H9 (cell line): ENCODE data around the gene CELF1. TPM values are rescaled to one million over a fixed set of nuclear protein-coding genes. Genes with fewer than 3 reads are reported as not detected.

Experiments used
- DNase-seq: peaks from one replicate; pipeline ENCODE4 v3.0.0-alpha.2; 2017
- H2AFZ ChIP-seq: one replicate; pipeline ENCODE4 v1.6.1; 2013; ENCODE audit warnings: mild to moderate bottlenecking, low read length, control low read depth, moderate library complexity
- H2AK5ac ChIP-seq: 2 replicates; pipeline ENCODE4 v1.6.1; 2013; ENCODE audit warnings: low read length, control low read depth, mixed read lengths; ENCODE audit not compliant: insufficient read length
- H2BK120ac ChIP-seq: one replicate; pipeline ENCODE4 v1.6.1; 2013; ENCODE audit warnings: low read depth, mild to moderate bottlenecking, low read length, control low read depth, inconsistent platforms; ENCODE audit not compliant: poor library complexity, severe bottlenecking
- H2BK12ac ChIP-seq: 2 replicates; pipeline ENCODE4 v1.6.1; 2013; ENCODE audit warnings: low read length, control low read depth, mixed read lengths, low read depth; ENCODE audit not compliant: insufficient read length
- H2BK15ac ChIP-seq: 2 replicates; pipeline ENCODE4 v1.6.1; 2013; ENCODE audit warnings: low read depth, low read length, control low read depth
- H2BK20ac ChIP-seq: one replicate; pipeline ENCODE4 v1.6.1; 2013; ENCODE audit warnings: low read depth, mild to moderate bottlenecking, low read length, control low read depth, inconsistent platforms; ENCODE audit not compliant: poor library complexity, severe bottlenecking
- H2BK5ac ChIP-seq: 2 replicates; pipeline ENCODE4 v1.6.1; 2013; ENCODE audit warnings: low read length, control low read depth, mixed read lengths; ENCODE audit not compliant: insufficient read length
- H3K14ac ChIP-seq: 2 replicates; pipeline ENCODE4 v1.6.1; 2013; ENCODE audit warnings: low read length, control low read depth; ENCODE audit not compliant: insufficient read depth
- H3K18ac ChIP-seq: 2 replicates; pipeline ENCODE4 v1.6.1; 2013; ENCODE audit warnings: low read depth, mild to moderate bottlenecking, mixed read lengths, low read length, control low read depth; ENCODE audit not compliant: insufficient read length
- H3K23ac ChIP-seq: 2 replicates; pipeline ENCODE4 v1.6.1; 2013; ENCODE audit warnings: low read length, control low read depth, mixed read lengths, low read depth; ENCODE audit not compliant: insufficient read length
- H3K23me2 ChIP-seq: 2 replicates; pipeline ENCODE4 v1.6.1; 2013; ENCODE audit warnings: low read depth, mild to moderate bottlenecking, mixed read lengths, low read length, control low read depth; ENCODE audit not compliant: insufficient read length, poor library complexity, severe bottlenecking
- H3K27ac ChIP-seq: 2 replicates; pipeline ENCODE4 v1.5.1; 2013; ENCODE audit warnings: low read length, control low read depth, mixed read lengths, low read depth; ENCODE audit not compliant: insufficient read length
- H3K27me3 ChIP-seq: 2 replicates; pipeline ENCODE4 v1.6.1; 2013; ENCODE audit warnings: low read length, control low read depth, inconsistent platforms; ENCODE audit not compliant: insufficient read depth
- H3K4ac ChIP-seq: 2 replicates; pipeline ENCODE4 v1.6.1; 2013; ENCODE audit warnings: low read depth, mild to moderate bottlenecking, control low read depth, inconsistent platforms, low read length, moderate library complexity
- H3K4me1 ChIP-seq: 2 replicates; pipeline ENCODE4 v1.6.1; 2013; ENCODE audit warnings: low read length, control low read depth, inconsistent platforms; ENCODE audit not compliant: insufficient read depth
- H3K4me2 ChIP-seq: 2 replicates; pipeline ENCODE4 v1.6.1; 2013; ENCODE audit warnings: low read length, control low read depth, mixed read lengths; ENCODE audit not compliant: insufficient read length, insufficient read depth
- H3K56ac ChIP-seq: 2 replicates; pipeline ENCODE4 v1.6.1; 2013; ENCODE audit warnings: low read depth, mild to moderate bottlenecking, mixed read lengths, low read length, control low read depth; ENCODE audit not compliant: insufficient read length
- H3K79me1 ChIP-seq: 2 replicates; pipeline ENCODE4 v1.6.1; 2013; ENCODE audit warnings: low read depth, mild to moderate bottlenecking, moderate library complexity, low read length, control low read depth, inconsistent platforms; ENCODE audit not compliant: insufficient read depth, poor library complexity, severe bottlenecking
- H3K79me2 ChIP-seq: 2 replicates; pipeline ENCODE4 v1.6.1; 2013; ENCODE audit warnings: low read length, control low read depth, inconsistent platforms; ENCODE audit not compliant: insufficient read depth
- H3K9ac ChIP-seq: 2 replicates; pipeline ENCODE4 v1.6.1; 2013; ENCODE audit warnings: low read length, control low read depth, mixed read lengths; ENCODE audit not compliant: insufficient read length; ENCODE audit errors: extremely low read depth
- H3K9me3 ChIP-seq: one replicate; pipeline ENCODE4 v1.6.1; 2013; ENCODE audit warnings: low read depth, low read length, inconsistent platforms; ENCODE audit not compliant: control insufficient read depth
- H3T11ph ChIP-seq: one replicate; pipeline ENCODE4 v1.6.1; 2013; ENCODE audit warnings: mild to moderate bottlenecking, low read length, control low read depth, inconsistent platforms
- H4K20me1 ChIP-seq: one replicate; pipeline ENCODE4 v1.6.1; 2013; ENCODE audit not compliant: control insufficient read depth, insufficient read length, insufficient read depth
- H4K5ac ChIP-seq: 2 replicates; pipeline ENCODE4 v1.6.1; 2013; ENCODE audit warnings: low read depth, mild to moderate bottlenecking, mixed read lengths, low read length, control low read depth; ENCODE audit not compliant: insufficient read length
- H4K8ac ChIP-seq: replicated peaks from 2 replicates; pipeline ENCODE4 v1.6.1; 2013; ENCODE audit warnings: low read length, control low read depth, mixed read lengths, low read depth; ENCODE audit not compliant: insufficient read length
- H4K91ac ChIP-seq: 2 replicates; pipeline ENCODE4 v1.6.1; 2013; ENCODE audit warnings: low read depth, mild to moderate bottlenecking, moderate library complexity, mixed read lengths, low read length, control low read depth; ENCODE audit not compliant: insufficient read length
- H3K27ac Mint-ChIP-seq, 3 experiments: 2 replicates in 2 of 3; 3 replicates in 1 of 3; pipeline ENCODE4 v1.8.0; 2020 to 2021; ENCODE audit warnings: mixed read lengths in 3 of 3, mild to moderate bottlenecking in 1 of 3, moderate library complexity in 1 of 3
- H3K27me3 Mint-ChIP-seq: 2 replicates; pipeline ENCODE4 v1.8.0; 2021; ENCODE audit warnings: low read depth, mild to moderate bottlenecking, moderate library complexity, mixed read lengths
- H3K36me3 Mint-ChIP-seq, 3 experiments: 2 replicates in 2 of 3; 3 replicates in 1 of 3; pipeline ENCODE4 v1.8.0; 2020 to 2021; ENCODE audit warnings: low read depth in 3 of 3, mixed read lengths in 3 of 3; ENCODE audit not compliant: insufficient read depth in 1 of 3
- H3K4me1 Mint-ChIP-seq, 2 experiments: 2 replicates each; pipeline ENCODE4 v1.8.0; 2020; ENCODE audit warnings: mixed read lengths in 2 of 2
- H3K4me3 Mint-ChIP-seq, 2 experiments: 2 replicates in 1 of 2; 3 replicates in 1 of 2; pipeline ENCODE4 v1.8.0; 2020 to 2021; ENCODE audit warnings: mild to moderate bottlenecking in 2 of 2, mixed read lengths in 2 of 2, moderate library complexity in 1 of 2
- H3K9me3 Mint-ChIP-seq, 2 experiments: 2 replicates in 1 of 2; 3 replicates in 1 of 2; pipeline ENCODE4 v1.8.0; 2020; ENCODE audit warnings: mild to moderate bottlenecking in 2 of 2, mixed read lengths in 2 of 2, moderate library complexity in 1 of 2
- CTCF ChIP-seq: fragments of 200-600 bp; sonication (generic); conservative IDR thresholded peaks from 3 replicates; pipeline ENCODE4 v1.8.0; 2021; ENCODE audit warnings: antibody characterized with exemption, mild to moderate bottlenecking
- WGBS: extraction: QIAGEN DNeasy Blood & Tissue Kit; methylation state at CpG from one replicate; pipeline ENCODE4 v1.1.7; 2013; ENCODE audit warnings: missing lambda C conversion rate, low lambda C conversion rate, mixed read lengths; ENCODE audit not compliant: insufficient read length; ENCODE audit errors: extremely low coverage; 5-methylcytosine and 5-hydroxymethylcytosine counted together
- total RNA-seq: library from RNA; stranded (reverse); gene quantifications from 2 replicates; pipeline ENCODE4 v1.2.1, GENCODE V29; 2021

CELF1 gene
- total RNA-seq, 1 experiment from 2014 or later = 211 TPM

- no peak overlapping the region for H3K9ac ChIP-seq
- no peaks in the 10 kb centered on the region for H3K79me1 ChIP-seq
- no peak overlapping the region for H2BK120ac ChIP-seq
- Mint-ChIP-seq H3K4me3 (no peak overlapping the region), H3K27me3 (peaks cover 5% of the 10 kb centered on the region), H3K27ac (peak overlapping the region in 2 of 3 experiments; percentile 19 to 39; a peak in 3 of 7 replicates), H3K4me1 (peaks cover 0 to 6% of the 10 kb centered on the region in 2 experiments; a peak in 2 of 4 replicates), H3K36me3 (peaks cover 19 to 31% (median 25%) of the 10 kb centered on the region in 3 experiments; a peak in 6 of 7 replicates), H3K9me3 (no peaks in the 10 kb centered on the region; a peak in 1 of 5 replicates)
- H3K79me2 ChIP-seq = no peaks in the 10 kb centered on the region
- H3K4ac ChIP-seq = no peak overlapping the region
- WGBS = no CpG with 5 or more reads among the region's 6 CpGs
- H3K27me3 ChIP-seq = no peaks in the 10 kb centered on the region
- no peaks in the 10 kb centered on the region for H4K20me1 ChIP-seq
- H4K8ac ChIP-seq = no peak overlapping the region
- H3K23me2 ChIP-seq = no peaks in the 10 kb centered on the region
- H2BK15ac ChIP-seq = no peak overlapping the region
- H2AFZ ChIP-seq = no peak overlapping the region
- TF ChIP-seq CTCF = no peak
- no peak overlapping the region for H3K18ac ChIP-seq
- H3K4me1 ChIP-seq = no peaks in the 10 kb centered on the region
- no peak overlapping the region for H3K23ac ChIP-seq
- H3K9me3 ChIP-seq = no peaks in the 10 kb centered on the region
- no peak overlapping the region for H2BK5ac ChIP-seq
- H2BK12ac ChIP-seq = no peak overlapping the region
- no peak overlapping the region for H3T11ph ChIP-seq
- H2AK5ac ChIP-seq = no peak overlapping the region
- no peak overlapping the region; the same call in 1 of the 2 replicates for H3K14ac ChIP-seq
- H3K27ac ChIP-seq = no peak overlapping the region
- H3K4me2 ChIP-seq = no peak overlapping the region
- no peak overlapping the region for H4K5ac ChIP-seq
- H4K91ac ChIP-seq = no peak overlapping the region
- no peak overlapping the region for H3K56ac ChIP-seq
- DNase-seq = no peak
- H2BK20ac ChIP-seq = no peak overlapping the region
Observed at GRCh38 chr11:47587039-47587716, 34.2 kb upstream of the CELF1 start.
